Endodermal cell (in vitro differentiated cells): ENCODE data around the gene STAT3. TPM values are rescaled to one million over a fixed set of nuclear protein-coding genes. Genes with fewer than 3 reads are reported as not detected.
"Not testable (repeated sequence)": the region's sequence is repeated elsewhere in the genome, so short reads cannot be mapped to it uniquely, and the experiment has no call there.

Experiments
- DNase-seq: peaks from one replicate; pipeline ENCODE4 v3.0.0-alpha.2; 2017
- H3K27ac ChIP-seq: 2 replicates; pipeline ENCODE4 v1.5.1; 2013; ENCODE audit warnings: mild to moderate bottlenecking, low read depth, low read length, moderate library complexity
- H3K27me3 ChIP-seq: 2 replicates; pipeline ENCODE4 v1.6.1; 2013; ENCODE audit warnings: mild to moderate bottlenecking, low read length, moderate library complexity; ENCODE audit not compliant: insufficient read depth, control insufficient read depth, poor library complexity, severe bottlenecking
- H3K36me3 ChIP-seq: 2 replicates; pipeline ENCODE4 v1.7.0; 2013; ENCODE audit warnings: mild to moderate bottlenecking, low read length, moderate library complexity; ENCODE audit not compliant: control insufficient read depth, insufficient read depth
- H3K4me1 ChIP-seq: one replicate; pipeline ENCODE4 v1.7.0; 2013; ENCODE audit warnings: low read length; ENCODE audit not compliant: control insufficient read depth, insufficient read depth
- H3K4me3 ChIP-seq: 2 replicates; pipeline ENCODE4 v1.5.1; 2013; ENCODE audit warnings: mild to moderate bottlenecking, low read length, moderate library complexity
- H3K9ac ChIP-seq: 2 replicates; pipeline ENCODE4 v1.6.1; 2013; ENCODE audit warnings: mild to moderate bottlenecking, low read length, moderate library complexity; ENCODE audit not compliant: poor library complexity, severe bottlenecking; ENCODE audit errors: extremely low read depth
- H3K9me3 ChIP-seq: 2 replicates; pipeline ENCODE4 v1.6.1; 2013; ENCODE audit warnings: mild to moderate bottlenecking, low read length, moderate library complexity; ENCODE audit not compliant: control insufficient read depth
- H3K27ac Mint-ChIP-seq: 2 replicates; pipeline ENCODE4 v1.8.0; 2020; ENCODE audit warnings: mixed read lengths
- H3K27me3 Mint-ChIP-seq: 2 replicates; pipeline ENCODE4 v1.8.0; 2021; ENCODE audit warnings: mild to moderate bottlenecking, mixed read lengths; ENCODE audit not compliant: insufficient read depth
- H3K36me3 Mint-ChIP-seq: 2 replicates; pipeline ENCODE4 v1.8.0; 2020; ENCODE audit warnings: low read depth, mixed read lengths
- H3K4me1 Mint-ChIP-seq: 2 replicates; pipeline ENCODE4 v1.8.0; 2020; ENCODE audit warnings: mixed read lengths
- H3K4me3 Mint-ChIP-seq: 2 replicates; pipeline ENCODE4 v1.8.0; 2020; ENCODE audit warnings: mild to moderate bottlenecking, moderate library complexity, mixed read lengths
- H3K9me3 Mint-ChIP-seq: 2 replicates; pipeline ENCODE4 v1.8.0; 2020; ENCODE audit warnings: mild to moderate bottlenecking, mixed read lengths
- WGBS, 2 experiments: methylation state at CpG; one replicate each; pipeline versions ENCODE4 v1.1.5 to v1.1.7; 2013; ENCODE audit warnings: missing lambda C conversion rate in 2 of 2, mixed read lengths in 1 of 2; ENCODE audit not compliant: insufficient coverage in 1 of 2, insufficient read length in 1 of 2; 5-methylcytosine and 5-hydroxymethylcytosine counted together
- total RNA-seq, 2 donors: library from RNA; stranded (reverse); fragmentation: NEBNext Ultra II Directional in 1 of 2; extraction: Animal tissue kit (Norgen Biotek cat#: 25700) in 1 of 2; gene quantifications; 2 replicates in 1 of 2; 3 replicates in 1 of 2; pipeline ENCODE4 v1.2.1, GENCODE V29; 2021
- TF ChIP-seq, protein P1 (sequence below): fragments of 200-600 bp; sonication (generic); conservative IDR thresholded peaks from 2 replicates; pipeline ENCODE4 v1.5.0; 2021; ENCODE audit warnings: antibody characterized with exemption, mild to moderate bottlenecking

Gene STAT3
- total RNA-seq, 2 donors from 2014 or later = 27.5 to 32.4 TPM

DNA sequence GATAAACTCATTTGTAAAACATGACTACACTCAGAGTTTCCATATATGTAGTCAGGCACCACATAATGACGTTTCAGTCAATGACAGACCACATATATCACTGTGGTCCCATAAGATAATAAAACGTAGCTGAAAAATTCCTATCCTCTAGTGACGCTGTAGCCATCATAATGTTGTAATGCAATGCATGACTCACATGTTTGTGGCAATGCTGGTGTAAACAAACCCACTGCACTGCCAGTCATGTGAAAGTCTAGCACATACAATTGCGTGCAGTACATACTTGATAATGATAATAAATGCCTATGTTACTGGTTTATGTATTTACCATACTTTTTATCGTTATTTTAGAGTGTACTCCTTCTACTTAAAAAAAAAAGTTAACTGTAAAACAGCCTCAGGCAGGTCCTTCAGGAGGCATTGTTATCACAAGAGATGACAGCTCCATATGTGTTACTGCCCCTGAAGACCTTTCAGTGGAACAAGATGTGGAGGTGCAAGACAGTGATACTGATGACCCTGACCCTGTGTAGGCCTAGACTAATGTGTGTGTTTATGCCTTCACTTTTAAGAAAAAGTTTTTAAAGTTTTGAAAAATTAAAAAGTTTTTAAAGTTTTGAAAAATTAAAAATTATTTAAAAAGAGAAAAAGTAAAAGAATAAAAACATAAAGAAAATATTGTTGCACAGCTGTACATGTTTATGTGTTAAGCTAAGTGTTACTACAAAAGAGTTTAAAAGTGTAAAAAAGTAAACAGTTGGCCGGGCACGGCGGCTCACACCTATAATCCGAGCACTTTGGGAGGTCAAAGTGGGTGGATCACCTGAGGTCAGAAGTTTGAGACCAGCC lies 121.1 kb downstream of the STAT3 start:
- Histone ChIP-seq H3K36me3 (no peaks in the 10 kb centered on the region), H3K9ac (no peak overlapping the region), H3K9me3 (no peaks in the 10 kb centered on the region), H3K27me3 (no peaks in the 10 kb centered on the region), H3K27ac (no peak overlapping the region), H3K4me1 (no peaks in the 10 kb centered on the region), H3K4me3 (no peak overlapping the region)
- Mint-ChIP-seq H3K36me3 (no peaks in the 10 kb centered on the region), H3K4me1 (peaks cover 6% of the 10 kb centered on the region), H3K9me3 (peaks cover 2% of the 10 kb centered on the region), H3K27me3 (no peaks in the 10 kb centered on the region), H3K27ac (no peak overlapping the region), H3K4me3 (no peak overlapping the region)
- TF ChIP-seq, protein P1, sequence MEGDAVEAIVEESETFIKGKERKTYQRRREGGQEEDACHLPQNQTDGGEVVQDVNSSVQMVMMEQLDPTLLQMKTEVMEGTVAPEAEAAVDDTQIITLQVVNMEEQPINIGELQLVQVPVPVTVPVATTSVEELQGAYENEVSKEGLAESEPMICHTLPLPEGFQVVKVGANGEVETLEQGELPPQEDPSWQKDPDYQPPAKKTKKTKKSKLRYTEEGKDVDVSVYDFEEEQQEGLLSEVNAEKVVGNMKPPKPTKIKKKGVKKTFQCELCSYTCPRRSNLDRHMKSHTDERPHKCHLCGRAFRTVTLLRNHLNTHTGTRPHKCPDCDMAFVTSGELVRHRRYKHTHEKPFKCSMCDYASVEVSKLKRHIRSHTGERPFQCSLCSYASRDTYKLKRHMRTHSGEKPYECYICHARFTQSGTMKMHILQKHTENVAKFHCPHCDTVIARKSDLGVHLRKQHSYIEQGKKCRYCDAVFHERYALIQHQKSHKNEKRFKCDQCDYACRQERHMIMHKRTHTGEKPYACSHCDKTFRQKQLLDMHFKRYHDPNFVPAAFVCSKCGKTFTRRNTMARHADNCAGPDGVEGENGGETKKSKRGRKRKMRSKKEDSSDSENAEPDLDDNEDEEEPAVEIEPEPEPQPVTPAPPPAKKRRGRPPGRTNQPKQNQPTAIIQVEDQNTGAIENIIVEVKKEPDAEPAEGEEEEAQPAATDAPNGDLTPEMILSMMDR = no peak
- 90 to 98% methylated on average over 7 to 9 of the region's 9 CpGs for WGBS, 2 experiments
- no peak for DNase-seq

DNA sequence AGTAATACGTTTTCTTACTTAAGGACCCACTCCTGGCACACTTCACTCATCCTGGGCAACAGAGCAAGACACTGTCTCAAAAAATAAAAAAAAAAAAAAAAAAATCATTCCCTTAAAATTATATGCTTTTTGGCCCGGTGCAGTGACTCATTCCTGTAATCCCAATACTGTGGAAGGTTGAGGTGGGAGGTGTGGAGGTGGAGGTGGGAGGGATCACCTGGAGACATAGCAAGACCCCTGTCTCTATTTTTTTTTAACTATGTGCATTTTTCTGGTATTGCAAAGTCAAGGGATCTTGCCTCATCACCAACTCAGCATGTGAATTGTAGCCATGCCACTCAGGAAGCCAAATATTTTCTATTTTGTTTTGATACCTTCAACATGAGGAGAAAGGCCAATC lies 121.8 kb downstream of the STAT3 start:
- H3K36me3 ChIP-seq = no peaks in the 10 kb centered on the region
- TF ChIP-seq, protein P1 = no peak
- Mint-ChIP-seq H3K9me3 (peaks cover 2% of the 10 kb centered on the region), H3K4me1 (no peaks in the 10 kb centered on the region), H3K27me3 (no peaks in the 10 kb centered on the region), H3K27ac (no peak overlapping the region), H3K36me3 (no peaks in the 10 kb centered on the region), H3K4me3 (no peak overlapping the region)
- no peaks in the 10 kb centered on the region for H3K9me3 ChIP-seq
- no peaks in the 10 kb centered on the region for H3K4me1 ChIP-seq
- DNase-seq = no peak
- H3K27me3 ChIP-seq = no peaks in the 10 kb centered on the region
- H3K9ac ChIP-seq = no peak overlapping the region
- no peak overlapping the region for H3K4me3 ChIP-seq
- WGBS, 2 experiments = 100% methylated on average over 2 of the region's 2 CpGs; no CpG with 5 or more reads in 1 of the 2 experiments
- no peak overlapping the region for H3K27ac ChIP-seq

DNA sequence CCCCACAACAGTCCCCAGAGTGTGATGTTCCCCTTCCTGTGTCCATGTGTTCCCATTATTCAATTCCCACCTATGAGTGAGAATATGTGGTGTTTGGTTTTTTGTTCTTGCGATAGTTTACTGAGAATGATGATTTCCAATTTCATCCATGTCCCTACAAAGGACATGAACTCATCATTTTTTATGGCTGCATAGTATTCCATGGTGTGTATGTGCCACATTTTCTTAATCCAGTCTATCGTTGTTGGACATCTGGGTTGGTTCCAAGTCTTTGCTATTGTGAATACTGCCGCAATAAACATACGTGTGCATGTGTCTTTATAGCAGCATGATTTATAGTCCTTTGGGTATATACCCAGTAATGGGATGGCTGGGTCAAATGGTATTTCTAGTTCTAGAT lies 123.9 kb downstream of the STAT3 start:
- not testable (repeated sequence) for H3K4me3 ChIP-seq, H3K27me3 ChIP-seq, H3K4me1 ChIP-seq, DNase-seq, H3K36me3 Mint-ChIP-seq, H3K27me3 Mint-ChIP-seq, H3K36me3 ChIP-seq, H3K9me3 ChIP-seq, H3K27ac ChIP-seq, H3K9me3 Mint-ChIP-seq, H3K4me3 Mint-ChIP-seq, H3K9ac ChIP-seq, H3K4me1 Mint-ChIP-seq, H3K27ac Mint-ChIP-seq
- no CpG with 5 or more reads among the region's 4 CpGs for WGBS, 2 experiments

Other genes starting within 250 kb of the STAT3 start
- 10 to 100 TPM; 61.0 to 67.8 TPM for gene RAB5C, start 233.5 kb downstream of the STAT3 start, total RNA-seq
- not detected for gene KCNH4, start 207.3 kb downstream of the STAT3 start, total RNA-seq
- gene HCRT, start 203.0 kb downstream of the STAT3 start, total RNA-seq = not detected
- 1 to 10 TPM; 4.4 to 8.4 TPM for gene GHDC, start 193.9 kb downstream of the STAT3 start, total RNA-seq
- gene STAT5B, start 112.1 kb downstream of the STAT3 start, total RNA-seq = 10 to 100 TPM; 35.7 to 51.4 TPM
- 1 to 10 TPM; 3.5 to 4.8 TPM for gene STAT5A, start 99.9 kb downstream of the STAT3 start, total RNA-seq
- gene CAVIN1, start 34.8 kb upstream of the STAT3 start, total RNA-seq = 1 to 10 TPM in 1 of 2 donors, under 1 TPM in 1; 0.51 to 3.1 TPM
- gene ATP6V0A1, start 70.4 kb upstream of the STAT3 start, total RNA-seq = 10 to 100 TPM; 45.2 to 53.1 TPM
- 10 to 100 TPM; 29.1 to 31.5 TPM for gene NAGLU, start 147.8 kb upstream of the STAT3 start, total RNA-seq
- gene HSD17B1, start 164.5 kb upstream of the STAT3 start, total RNA-seq = 1 to 10 TPM; 2.4 to 2.8 TPM
- gene COASY, start 173.7 kb upstream of the STAT3 start, total RNA-seq = 10 to 100 TPM; 97.7 to 99.4 TPM
- gene MLX, start 178.7 kb upstream of the STAT3 start, total RNA-seq = 10 to 100 TPM; 37.1 to 38.5 TPM
- gene PSMC3IP, start 189.3 kb upstream of the STAT3 start, total RNA-seq = 10 to 100 TPM; 27.8 to 38.6 TPM
- 10 to 100 TPM; 51.5 to 55.4 TPM for gene RETREG3, start 220.9 kb upstream of the STAT3 start, total RNA-seq
- gene TUBG1, start 221.2 kb upstream of the STAT3 start, total RNA-seq = 100 to 1,000 TPM in 1 of 2 donors, 10 to 100 TPM in 1; 94.2 to 124 TPM